ENCODE measurements around the gene ALX1.

- TF ChIP-seq CTCF (IDR thresholded peaks at IDR 0.05), result no peak
- TF ChIP-seq EP300 (IDR thresholded peaks at IDR 0.05), result no peak
Measured at GRCh38 chr12:85244561-85244960, 35.5 kb upstream of the ALX1 start.
